Measurements from ENCODE around the gene RHOV.

DNA sequence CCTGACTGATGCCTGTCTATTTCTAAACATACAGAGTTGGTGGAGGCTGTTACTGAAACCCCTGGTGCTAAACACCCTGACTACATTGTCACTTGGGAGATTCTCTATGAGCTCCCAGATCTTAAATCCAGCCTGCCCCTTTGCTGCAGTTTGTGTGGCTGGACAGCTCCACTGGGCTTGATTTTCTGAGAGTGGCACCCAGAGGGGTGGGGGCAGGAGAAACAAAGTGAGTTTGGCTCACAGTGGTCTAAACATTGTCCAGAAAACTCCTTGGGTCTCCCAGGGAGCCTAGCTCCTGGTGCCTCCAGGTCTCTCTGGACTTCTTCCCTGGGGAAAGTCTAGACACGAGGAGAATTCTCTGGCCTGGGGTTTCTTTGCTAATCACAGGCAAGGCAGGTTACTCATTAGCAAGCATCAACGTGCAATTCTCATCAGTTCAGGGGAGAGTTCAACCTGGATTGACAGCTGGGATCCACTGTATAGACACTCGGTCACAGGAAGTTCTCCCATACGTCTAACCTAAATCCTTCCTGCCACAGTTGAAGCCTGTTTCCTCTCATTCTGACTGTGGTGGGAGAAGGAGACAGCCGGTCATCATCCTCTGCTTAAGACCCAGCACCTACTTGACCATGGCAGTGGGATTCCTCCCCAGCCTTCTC lies 48.0 kb upstream of the RHOV start:
- TF ChIP-seq SIN3A (IDR thresholded peaks at IDR 0.05; ENCODE audit: borderline replicate concordance, low read depth, low read length) (no peak), GABPA (IDR thresholded peaks at IDR 0.05; ENCODE audit: low read depth) (no peak), RAD21 (IDR thresholded peaks at IDR 0.05; ENCODE audit: low read length) (no peak), EP300 (IDR thresholded peaks at IDR 0.05; ENCODE audit: borderline replicate concordance in 1 of 2, low read depth in 1 of 2, low read length in 1 of 2) (no peak), GATA2 (CRISPR knock-in tag; IDR thresholded peaks at IDR 0.05) (no peak), TCF12 (IDR thresholded peaks at IDR 0.05) (no peak), POLR2AphosphoS5 (IDR thresholded peaks at IDR 0.05; ENCODE audit: low read depth, low read length) (no peak), FOXM1 (IDR thresholded peaks at IDR 0.05; ENCODE audit: low read depth) (no peak), YY1 (IDR thresholded peaks at IDR 0.05; ENCODE audit: low read depth) (no peak)
- TF ChIP-seq, protein P1, sequence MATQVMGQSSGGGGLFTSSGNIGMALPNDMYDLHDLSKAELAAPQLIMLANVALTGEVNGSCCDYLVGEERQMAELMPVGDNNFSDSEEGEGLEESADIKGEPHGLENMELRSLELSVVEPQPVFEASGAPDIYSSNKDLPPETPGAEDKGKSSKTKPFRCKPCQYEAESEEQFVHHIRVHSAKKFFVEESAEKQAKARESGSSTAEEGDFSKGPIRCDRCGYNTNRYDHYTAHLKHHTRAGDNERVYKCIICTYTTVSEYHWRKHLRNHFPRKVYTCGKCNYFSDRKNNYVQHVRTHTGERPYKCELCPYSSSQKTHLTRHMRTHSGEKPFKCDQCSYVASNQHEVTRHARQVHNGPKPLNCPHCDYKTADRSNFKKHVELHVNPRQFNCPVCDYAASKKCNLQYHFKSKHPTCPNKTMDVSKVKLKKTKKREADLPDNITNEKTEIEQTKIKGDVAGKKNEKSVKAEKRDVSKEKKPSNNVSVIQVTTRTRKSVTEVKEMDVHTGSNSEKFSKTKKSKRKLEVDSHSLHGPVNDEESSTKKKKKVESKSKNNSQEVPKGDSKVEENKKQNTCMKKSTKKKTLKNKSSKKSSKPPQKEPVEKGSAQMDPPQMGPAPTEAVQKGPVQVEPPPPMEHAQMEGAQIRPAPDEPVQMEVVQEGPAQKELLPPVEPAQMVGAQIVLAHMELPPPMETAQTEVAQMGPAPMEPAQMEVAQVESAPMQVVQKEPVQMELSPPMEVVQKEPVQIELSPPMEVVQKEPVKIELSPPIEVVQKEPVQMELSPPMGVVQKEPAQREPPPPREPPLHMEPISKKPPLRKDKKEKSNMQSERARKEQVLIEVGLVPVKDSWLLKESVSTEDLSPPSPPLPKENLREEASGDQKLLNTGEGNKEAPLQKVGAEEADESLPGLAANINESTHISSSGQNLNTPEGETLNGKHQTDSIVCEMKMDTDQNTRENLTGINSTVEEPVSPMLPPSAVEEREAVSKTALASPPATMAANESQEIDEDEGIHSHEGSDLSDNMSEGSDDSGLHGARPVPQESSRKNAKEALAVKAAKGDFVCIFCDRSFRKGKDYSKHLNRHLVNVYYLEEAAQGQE (IDR thresholded peaks at IDR 0.05; ENCODE audit: low read depth, low read length): peak; percentile 82
- TF ChIP-seq, protein P2, sequence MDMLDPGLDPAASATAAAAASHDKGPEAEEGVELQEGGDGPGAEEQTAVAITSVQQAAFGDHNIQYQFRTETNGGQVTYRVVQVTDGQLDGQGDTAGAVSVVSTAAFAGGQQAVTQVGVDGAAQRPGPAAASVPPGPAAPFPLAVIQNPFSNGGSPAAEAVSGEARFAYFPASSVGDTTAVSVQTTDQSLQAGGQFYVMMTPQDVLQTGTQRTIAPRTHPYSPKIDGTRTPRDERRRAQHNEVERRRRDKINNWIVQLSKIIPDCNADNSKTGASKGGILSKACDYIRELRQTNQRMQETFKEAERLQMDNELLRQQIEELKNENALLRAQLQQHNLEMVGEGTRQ (IDR thresholded peaks at IDR 0.05; ENCODE audit: borderline replicate concordance, low read depth, low read length): no peak
- TF ChIP-seq, protein P3, sequence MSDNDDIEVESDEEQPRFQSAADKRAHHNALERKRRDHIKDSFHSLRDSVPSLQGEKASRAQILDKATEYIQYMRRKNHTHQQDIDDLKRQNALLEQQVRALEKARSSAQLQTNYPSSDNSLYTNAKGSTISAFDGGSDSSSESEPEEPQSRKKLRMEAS (IDR thresholded peaks at IDR 0.05; ENCODE audit: low read depth): no peak
- TF ChIP-seq, protein P4, sequence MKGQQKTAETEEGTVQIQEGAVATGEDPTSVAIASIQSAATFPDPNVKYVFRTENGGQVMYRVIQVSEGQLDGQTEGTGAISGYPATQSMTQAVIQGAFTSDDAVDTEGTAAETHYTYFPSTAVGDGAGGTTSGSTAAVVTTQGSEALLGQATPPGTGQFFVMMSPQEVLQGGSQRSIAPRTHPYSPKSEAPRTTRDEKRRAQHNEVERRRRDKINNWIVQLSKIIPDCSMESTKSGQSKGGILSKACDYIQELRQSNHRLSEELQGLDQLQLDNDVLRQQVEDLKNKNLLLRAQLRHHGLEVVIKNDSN (IDR thresholded peaks at IDR 0.05; ENCODE audit: borderline replicate concordance, low read depth): no peak
- TF ChIP-seq, protein P5, sequence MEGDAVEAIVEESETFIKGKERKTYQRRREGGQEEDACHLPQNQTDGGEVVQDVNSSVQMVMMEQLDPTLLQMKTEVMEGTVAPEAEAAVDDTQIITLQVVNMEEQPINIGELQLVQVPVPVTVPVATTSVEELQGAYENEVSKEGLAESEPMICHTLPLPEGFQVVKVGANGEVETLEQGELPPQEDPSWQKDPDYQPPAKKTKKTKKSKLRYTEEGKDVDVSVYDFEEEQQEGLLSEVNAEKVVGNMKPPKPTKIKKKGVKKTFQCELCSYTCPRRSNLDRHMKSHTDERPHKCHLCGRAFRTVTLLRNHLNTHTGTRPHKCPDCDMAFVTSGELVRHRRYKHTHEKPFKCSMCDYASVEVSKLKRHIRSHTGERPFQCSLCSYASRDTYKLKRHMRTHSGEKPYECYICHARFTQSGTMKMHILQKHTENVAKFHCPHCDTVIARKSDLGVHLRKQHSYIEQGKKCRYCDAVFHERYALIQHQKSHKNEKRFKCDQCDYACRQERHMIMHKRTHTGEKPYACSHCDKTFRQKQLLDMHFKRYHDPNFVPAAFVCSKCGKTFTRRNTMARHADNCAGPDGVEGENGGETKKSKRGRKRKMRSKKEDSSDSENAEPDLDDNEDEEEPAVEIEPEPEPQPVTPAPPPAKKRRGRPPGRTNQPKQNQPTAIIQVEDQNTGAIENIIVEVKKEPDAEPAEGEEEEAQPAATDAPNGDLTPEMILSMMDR (IDR thresholded peaks at IDR 0.05): no peak

Measured in SK-N-SH (cell line).